Measurements from ENCODE around the gene KIF2B. TPM values are rescaled to one million over a fixed set of nuclear protein-coding genes. Genes with fewer than 3 reads are reported as not detected.

Gene KIF2B
- total RNA-seq, 1 experiment from 2014 or later: not detected

- Histone ChIP-seq H3K4me3 (ENCODE audit: low read depth, low read length, poor library complexity, severe bottlenecking) (no peak overlapping the region), H3K4me1 (ENCODE audit: insufficient read depth, low read length, poor library complexity, severe bottlenecking) (no peaks in the 10 kb centered on the region), H3K9me3 (ENCODE audit: low read depth, low read length, poor library complexity, severe bottlenecking) (no peaks in the 10 kb centered on the region), H3K27me3 (replicated peaks; ENCODE audit: insufficient read depth, low read depth, low read length, poor library complexity) (peaks cover 4% of the 10 kb centered on the region), H3K36me3 (ENCODE audit: insufficient read depth, low read length, poor library complexity, severe bottlenecking) (no peaks in the 10 kb centered on the region), H3K27ac (ENCODE audit: low read depth, low read length, poor library complexity, severe bottlenecking) (no peak overlapping the region)
- no peak for DNase-seq (ENCODE audit: low spot score)
- no TSS peak for BruUV-seq (replicated peaks)
- no peak for TF ChIP-seq CTCF (conservative IDR thresholded peaks at IDR 0.05; ENCODE audit: low read depth, low read length)
- TF ChIP-seq EZH2 (IDR thresholded peaks at IDR 0.05; ENCODE audit: borderline replicate concordance, low read depth, low read length, poor library complexity, severe bottlenecking): no peak
- ChIA-PET CTCF (no interaction called here), POLR2A (ENCODE audit: low non-redundant PET) (no interaction called here)
- intact Hi-C loops (cut with micrococcal nuclease; ENCODE audit: unreplicated experiment): no loop called here
Measured at GRCh38 chr17:53806473-53806872, 16.3 kb upstream of the KIF2B start.

- TF ChIP-seq CTCF (conservative IDR thresholded peaks at IDR 0.05; ENCODE audit: low read depth, low read length) (no peak), EZH2 (IDR thresholded peaks at IDR 0.05; ENCODE audit: borderline replicate concordance, low read depth, low read length, poor library complexity, severe bottlenecking) (no peak)
- Histone ChIP-seq H3K9me3 (ENCODE audit: low read depth, low read length, poor library complexity, severe bottlenecking) (no peaks in the 10 kb centered on the region), H3K27me3 (replicated peaks; ENCODE audit: insufficient read depth, low read depth, low read length, poor library complexity) (peaks cover 4% of the 10 kb centered on the region), H3K27ac (ENCODE audit: low read depth, low read length, poor library complexity, severe bottlenecking) (no peak overlapping the region), H3K4me3 (ENCODE audit: low read depth, low read length, poor library complexity, severe bottlenecking) (no peak overlapping the region), H3K36me3 (ENCODE audit: insufficient read depth, low read length, poor library complexity, severe bottlenecking) (no peaks in the 10 kb centered on the region), H3K4me1 (ENCODE audit: insufficient read depth, low read length, poor library complexity, severe bottlenecking) (no peaks in the 10 kb centered on the region)
- BruUV-seq (replicated peaks): no TSS peak
- ChIA-PET CTCF (no interaction called here), POLR2A (ENCODE audit: low non-redundant PET) (no interaction called here)
- DNase-seq (ENCODE audit: low spot score): no peak
- intact Hi-C loops (cut with micrococcal nuclease; ENCODE audit: unreplicated experiment): no loop called here
Measured at GRCh38 chr17:53807286-53807685, 15.4 kb upstream of the KIF2B start.

GRCh38 chr17:53818271-53818670, 4.5 kb upstream of the KIF2B start:
- no peak overlapping the region for H3K27ac ChIP-seq (ENCODE audit: low read depth, low read length, poor library complexity, severe bottlenecking)
- ChIA-PET POLR2A (ENCODE audit: low non-redundant PET) (no interaction called here), CTCF (no interaction called here)
- intact Hi-C loops (cut with micrococcal nuclease; ENCODE audit: unreplicated experiment): no loop called here
- H3K4me3 ChIP-seq (ENCODE audit: low read depth, low read length, poor library complexity, severe bottlenecking): no peak overlapping the region
- no peaks in the 10 kb centered on the region for H3K9me3 ChIP-seq (ENCODE audit: low read depth, low read length, poor library complexity, severe bottlenecking)
- TF ChIP-seq EZH2 (IDR thresholded peaks at IDR 0.05; ENCODE audit: borderline replicate concordance, low read depth, low read length, poor library complexity, severe bottlenecking): no peak
- TF ChIP-seq CTCF (conservative IDR thresholded peaks at IDR 0.05; ENCODE audit: low read depth, low read length): no peak
- DNase-seq (ENCODE audit: low spot score): no peak
- H3K27me3 ChIP-seq (replicated peaks; ENCODE audit: insufficient read depth, low read depth, low read length, poor library complexity): no peaks in the 10 kb centered on the region
- H3K36me3 ChIP-seq (ENCODE audit: insufficient read depth, low read length, poor library complexity, severe bottlenecking): no peaks in the 10 kb centered on the region
- H3K4me1 ChIP-seq (ENCODE audit: insufficient read depth, low read length, poor library complexity, severe bottlenecking): no peaks in the 10 kb centered on the region
- BruUV-seq (replicated peaks): no TSS peak
